Measurements from ENCODE around the gene LIMK2. TPM values are rescaled to one million over a fixed set of nuclear protein-coding genes. Genes with fewer than 3 reads are reported as not detected.

Gene LIMK2
- polyA plus RNA-seq, 6 donors from 2014 or later: 5.6 to 16.7 (median 9.2) TPM

DNA sequence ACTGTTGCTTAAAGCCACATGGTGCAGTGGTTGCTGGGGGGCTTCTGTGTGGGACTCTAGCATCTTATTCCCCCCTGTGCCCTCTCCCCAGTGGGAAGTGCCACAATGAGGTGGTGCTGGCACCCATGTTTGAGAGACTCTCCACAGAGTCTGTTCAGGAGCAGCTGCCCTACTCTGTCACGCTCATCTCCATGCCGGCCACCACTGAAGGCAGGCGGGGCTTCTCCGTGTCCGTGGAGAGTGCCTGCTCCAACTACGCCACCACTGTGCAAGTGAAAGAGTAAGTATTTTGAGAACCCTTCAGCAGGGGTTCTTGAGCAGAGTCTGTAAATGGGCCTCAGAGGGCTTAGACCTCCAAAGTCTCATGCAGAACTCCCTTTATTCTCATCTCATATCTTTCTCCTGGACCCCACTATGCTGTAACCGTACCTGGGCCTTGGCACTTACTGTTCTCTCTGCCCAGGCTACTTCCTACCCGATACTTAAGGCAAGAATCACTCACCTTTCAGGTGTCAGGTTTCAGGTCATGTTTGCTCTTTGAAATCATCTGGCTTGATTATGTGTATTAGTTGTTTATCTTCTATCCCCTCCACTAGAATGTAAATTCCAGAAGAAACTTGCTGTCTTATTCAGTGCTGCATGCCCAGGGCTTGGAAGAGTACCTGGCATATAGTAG, 47.8 kb downstream of the LIMK2 start:
- H3K27me3 Mint-ChIP-seq: no peaks in the 10 kb centered on the region
- peak overlapping the region in 1 of 6 donors; percentile 56 for H3K27ac Mint-ChIP-seq
- peaks cover 11 to 26% of the 10 kb centered on the region in 2 donors for H3K36me3 Mint-ChIP-seq
- no peak for ATAC-seq (ENCODE audit: low read depth in 2 of 2)
- H3K4me3 Mint-ChIP-seq: no peak overlapping the region
- H3K4me1 Mint-ChIP-seq: peaks cover 3 to 14% (median 4%) of the 10 kb centered on the region in 3 donors
- no peak for DNase-seq
- no peaks in the 10 kb centered on the region for H3K9me3 Mint-ChIP-seq

GRCh38 chr22:31260474-31260856, 48.4 kb downstream of the LIMK2 start:
- DNase-seq (no peak), ATAC-seq (ENCODE audit: low read depth in 2 of 2) (no peak)
- Mint-ChIP-seq H3K4me3 (peak overlapping the region in 2 of 8 donors; percentile 26 to 27), H3K27ac (peak overlapping the region in 2 of 6 donors; percentile 44 to 56), H3K9me3 (no peaks in the 10 kb centered on the region), H3K36me3 (peaks cover 11 to 26% of the 10 kb centered on the region in 2 donors), H3K4me1 (peaks cover 0 to 8% (median 0%) of the 10 kb centered on the region in 3 donors), H3K27me3 (no peaks in the 10 kb centered on the region)

- H3K27ac Mint-ChIP-seq: no peak overlapping the region
- H3K27me3 Mint-ChIP-seq: no peaks in the 10 kb centered on the region
- ATAC-seq (ENCODE audit: low read depth in 2 of 2) (no peak), DNase-seq (no peak)
- H3K9me3 Mint-ChIP-seq: no peaks in the 10 kb centered on the region
- peak overlapping the region in 1 of 8 donors; percentile 15 for H3K4me3 Mint-ChIP-seq
- peaks cover 11 to 37% of the 10 kb centered on the region in 2 donors for H3K36me3 Mint-ChIP-seq
- peaks cover 0 to 5% (median 0%) of the 10 kb centered on the region in 3 donors for H3K4me1 Mint-ChIP-seq
Measured at GRCh38 chr22:31262312-31263133, 50.4 kb downstream of the LIMK2 start.

GRCh38 chr22:31263896-31264640, 52.0 kb downstream of the LIMK2 start:
- Mint-ChIP-seq H3K36me3 (peaks cover 11 to 27% of the 10 kb centered on the region in 2 donors), H3K27ac (no peak overlapping the region), H3K4me1 (peaks cover 0 to 5% (median 0%) of the 10 kb centered on the region in 3 donors), H3K4me3 (no peak overlapping the region), H3K27me3 (no peaks in the 10 kb centered on the region), H3K9me3 (no peaks in the 10 kb centered on the region)
- DNase-seq (no peak), ATAC-seq (ENCODE audit: low read depth in 2 of 2) (no peak)

GRCh38 chr22:31268281-31268680, 56.2 kb downstream of the LIMK2 start:
- Mint-ChIP-seq H3K27ac (peak overlapping the region in 1 of 6 donors; percentile 22), H3K27me3 (no peaks in the 10 kb centered on the region), H3K4me1 (peaks cover 2 to 8% (median 5%) of the 10 kb centered on the region in 3 donors), H3K4me3 (no peak overlapping the region), H3K36me3 (peaks cover 0 to 11% of the 10 kb centered on the region in 2 donors), H3K9me3 (no peaks in the 10 kb centered on the region)
- ATAC-seq (ENCODE audit: low read depth in 2 of 2) (no peak), DNase-seq (no peak)

DNA sequence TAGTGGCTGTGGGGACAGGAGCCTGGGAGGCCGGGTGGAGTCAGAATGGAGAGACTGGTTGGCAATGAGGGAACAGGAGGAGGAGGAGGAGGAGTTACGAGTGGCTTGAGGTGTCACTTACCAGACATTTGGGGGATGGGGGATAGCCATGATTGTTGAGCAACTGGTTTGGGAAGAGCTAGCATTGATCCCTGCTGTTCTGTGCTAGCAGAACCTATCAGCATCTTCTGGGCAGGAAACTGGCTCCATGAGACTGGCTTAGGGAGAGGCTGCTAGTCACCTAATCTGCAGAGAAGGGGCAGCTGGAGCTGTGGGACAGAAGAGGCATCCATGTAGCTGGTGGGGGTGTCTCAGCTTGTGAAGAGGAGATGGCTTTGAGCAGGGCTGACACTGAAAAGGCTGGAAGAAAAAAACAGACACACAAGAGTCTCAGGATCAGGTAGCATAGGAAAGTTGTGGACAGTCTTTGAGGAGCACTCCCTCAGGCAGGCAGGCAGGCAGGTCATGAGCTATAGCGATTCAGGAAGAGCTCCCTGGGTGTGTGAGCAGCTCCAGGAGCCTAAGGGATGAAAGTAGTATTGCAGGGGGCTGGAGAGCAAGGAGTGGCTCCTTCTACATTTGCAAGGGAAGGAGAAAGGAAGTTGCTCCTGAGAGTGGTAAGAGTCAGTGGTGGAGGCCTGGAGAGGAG, 57.9 kb downstream of the LIMK2 start:
- Mint-ChIP-seq H3K4me3 (peak overlapping the region in 1 of 8 donors; percentile 72), H3K4me1 (peaks cover 2 to 8% (median 8%) of the 10 kb centered on the region in 3 donors), H3K27me3 (no peaks in the 10 kb centered on the region), H3K9me3 (no peaks in the 10 kb centered on the region), H3K36me3 (peaks cover 0 to 11% of the 10 kb centered on the region in 2 donors), H3K27ac (peak overlapping the region; percentile 16 to 55 (median 39))
- no peak for ATAC-seq (ENCODE audit: low read depth in 2 of 2)
- no peak for DNase-seq

DNA sequence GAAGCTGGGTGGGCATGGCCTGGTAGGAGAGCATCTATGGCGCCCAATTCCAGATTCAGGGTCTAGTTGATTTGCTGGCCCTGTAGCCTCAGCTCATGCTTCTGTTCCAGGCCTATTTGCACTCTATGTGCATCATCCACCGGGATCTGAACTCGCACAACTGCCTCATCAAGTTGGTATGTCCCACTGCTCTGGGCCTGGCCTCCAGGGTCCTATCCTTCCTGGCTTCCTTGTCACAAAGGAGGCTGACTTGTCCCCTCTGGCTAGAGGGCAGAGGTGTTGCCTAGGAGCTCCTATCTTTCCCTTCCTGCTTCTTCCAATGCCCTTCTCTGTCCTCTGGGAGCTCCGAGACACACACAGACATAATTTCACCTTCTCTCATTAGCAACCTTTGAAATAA, 58.9 kb downstream of the LIMK2 start:
- H3K27ac Mint-ChIP-seq: peak overlapping the region in 3 of 6 donors; percentile 17 to 54 (median 28)
- ATAC-seq (ENCODE audit: low read depth in 2 of 2) (no peak), DNase-seq (no peak)
- no peak overlapping the region for H3K4me3 Mint-ChIP-seq
- no peaks in the 10 kb centered on the region for H3K27me3 Mint-ChIP-seq
- H3K4me1 Mint-ChIP-seq: peaks cover 2 to 8% (median 8%) of the 10 kb centered on the region in 3 donors
- no peaks in the 10 kb centered on the region for H3K9me3 Mint-ChIP-seq
- peaks cover 0 to 11% of the 10 kb centered on the region in 2 donors for H3K36me3 Mint-ChIP-seq

- ATAC-seq (ENCODE audit: low read depth in 2 of 2): no peak
- Mint-ChIP-seq H3K27me3 (no peaks in the 10 kb centered on the region), H3K4me3 (peak overlapping the region in 1 of 8 donors; percentile 32), H3K4me1 (peaks cover 2 to 8% (median 7%) of the 10 kb centered on the region in 3 donors), H3K9me3 (no peaks in the 10 kb centered on the region), H3K36me3 (peaks cover 0 to 6% of the 10 kb centered on the region in 2 donors), H3K27ac (peak overlapping the region in 2 of 6 donors; percentile 28 to 54)
- DNase-seq: no peak
Measured at GRCh38 chr22:31271485-31271884, 59.4 kb downstream of the LIMK2 start.

DNA sequence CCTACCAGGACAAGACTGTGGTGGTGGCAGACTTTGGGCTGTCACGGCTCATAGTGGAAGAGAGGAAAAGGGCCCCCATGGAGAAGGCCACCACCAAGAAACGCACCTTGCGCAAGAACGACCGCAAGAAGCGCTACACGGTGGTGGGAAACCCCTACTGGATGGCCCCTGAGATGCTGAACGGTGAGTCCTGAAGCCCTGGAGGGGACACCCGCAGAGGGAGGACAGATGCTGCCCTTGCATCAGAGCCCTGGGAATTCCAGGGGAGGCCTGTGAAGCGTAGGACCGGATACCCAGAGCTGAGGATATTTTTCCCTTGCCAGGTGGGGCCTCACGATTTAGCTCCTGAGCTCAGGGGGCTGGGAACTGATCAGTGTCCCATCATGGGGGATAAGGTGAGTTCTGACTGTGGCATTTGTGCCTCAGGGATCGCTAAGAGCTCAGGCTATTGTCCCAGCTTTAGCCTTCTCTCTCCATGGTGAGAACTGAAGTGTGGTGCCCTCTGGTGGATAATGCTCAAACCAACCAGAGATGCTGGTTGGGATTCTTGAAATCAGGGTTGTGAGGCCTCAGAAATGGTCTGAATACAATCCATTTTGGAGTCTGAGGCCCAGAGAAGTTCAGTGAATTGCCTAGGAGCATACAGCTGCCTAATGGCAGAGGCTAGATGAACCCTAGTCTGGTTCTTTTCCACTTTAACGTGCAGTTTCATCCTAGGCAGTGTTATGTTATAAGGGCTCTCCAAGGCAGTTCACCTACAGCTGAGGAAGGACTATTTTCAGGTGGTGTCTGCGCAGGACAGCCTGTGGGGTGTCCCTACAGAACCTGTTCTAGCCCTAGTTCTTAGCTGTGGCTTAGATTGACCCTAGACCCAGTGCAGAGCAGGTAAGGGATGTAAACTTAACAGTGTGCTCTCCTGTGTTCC, 60.7 kb downstream of the LIMK2 start:
- no peak overlapping the region for H3K4me3 Mint-ChIP-seq

GRCh38 chr22:31274017-31274416, 61.9 kb downstream of the LIMK2 start:
- H3K36me3 Mint-ChIP-seq: no peaks in the 10 kb centered on the region
- H3K4me3 Mint-ChIP-seq: no peak overlapping the region
- H3K27me3 Mint-ChIP-seq: no peaks in the 10 kb centered on the region
- H3K27ac Mint-ChIP-seq: peak overlapping the region in 4 of 6 donors; percentile 5 to 71 (median 54)
- H3K9me3 Mint-ChIP-seq: no peaks in the 10 kb centered on the region
- ATAC-seq (ENCODE audit: low read depth in 2 of 2) (no peak), DNase-seq (no peak)
- peaks cover 4 to 8% (median 4%) of the 10 kb centered on the region in 3 donors for H3K4me1 Mint-ChIP-seq

More for the DNA sequence above, 60.7 kb downstream of the LIMK2 start:
- Mint-ChIP-seq H3K4me1 (peaks cover 2 to 8% (median 4%) of the 10 kb centered on the region in 3 donors), H3K36me3 (no peaks in the 10 kb centered on the region), H3K27me3 (no peaks in the 10 kb centered on the region), H3K27ac (peak overlapping the region in 2 of 6 donors; percentile 57 to 58), H3K9me3 (no peaks in the 10 kb centered on the region)
- ATAC-seq (ENCODE audit: low read depth in 2 of 2): peak; percentile 72 to 76
- peak; percentile 39 for DNase-seq

DNA sequence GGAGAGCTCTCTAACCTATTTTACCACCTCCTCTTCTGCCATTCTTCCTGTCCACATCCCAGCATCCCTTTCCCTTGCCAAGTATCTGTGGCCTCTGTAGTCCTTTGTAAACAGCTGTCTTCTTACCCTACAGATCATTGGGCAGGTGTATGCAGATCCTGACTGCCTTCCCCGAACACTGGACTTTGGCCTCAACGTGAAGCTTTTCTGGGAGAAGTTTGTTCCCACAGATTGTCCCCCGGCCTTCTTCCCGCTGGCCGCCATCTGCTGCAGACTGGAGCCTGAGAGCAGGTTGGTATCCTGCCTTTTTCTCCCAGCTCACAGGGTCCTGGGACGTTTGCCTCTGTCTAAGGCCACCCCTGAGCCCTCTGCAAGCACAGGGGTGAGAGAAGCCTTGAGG, 62.9 kb downstream of the LIMK2 start:
- no peak overlapping the region for H3K4me3 Mint-ChIP-seq
- DNase-seq (no peak), ATAC-seq (ENCODE audit: low read depth in 2 of 2) (no peak)
- H3K36me3 Mint-ChIP-seq: no peaks in the 10 kb centered on the region
- H3K9me3 Mint-ChIP-seq: no peaks in the 10 kb centered on the region
- peak overlapping the region in 4 of 6 donors; percentile 39 to 84 (median 46) for H3K27ac Mint-ChIP-seq
- peaks cover 10 to 11% (median 11%) of the 10 kb centered on the region in 3 donors for H3K4me1 Mint-ChIP-seq
- H3K27me3 Mint-ChIP-seq: no peaks in the 10 kb centered on the region

GRCh38 chr22:31275576-31275975, 63.5 kb downstream of the LIMK2 start:
- Mint-ChIP-seq H3K27ac (peak overlapping the region in 5 of 6 donors; percentile 14 to 52 (median 45)), H3K36me3 (no peaks in the 10 kb centered on the region), H3K4me3 (no peak overlapping the region), H3K4me1 (peaks cover 10 to 16% (median 11%) of the 10 kb centered on the region in 3 donors), H3K27me3 (no peaks in the 10 kb centered on the region), H3K9me3 (no peaks in the 10 kb centered on the region)
- ATAC-seq (ENCODE audit: low read depth in 2 of 2): no peak
- DNase-seq: no peak

All from naive B cell (primary cell).